Suprapubic skin (tissue), 4 donors: ENCODE measurements around the gene DRC1.

Experiments used
- EP300 ChIP-seq: sonication (generic); formaldehyde crosslinking; IDR thresholded peaks from one replicate; pipeline ENCODE4 v1.6.1; 2017; ENCODE audit warnings: antibody characterized with exemption
- POLR2A ChIP-seq, 2 donors: fragments of 450-650 bp; IDR thresholded peaks; one replicate each; pipeline ENCODE4 v1.6.1; 2017; ENCODE audit warnings: antibody characterized with exemption in 2 of 2, mild to moderate bottlenecking in 2 of 2, moderate library complexity in 2 of 2
- POLR2AphosphoS5 ChIP-seq, 3 donors: sonication (generic); formaldehyde crosslinking; IDR thresholded peaks; one replicate each; pipeline ENCODE4 v1.6.1; 2017; ENCODE audit warnings: antibody characterized with exemption in 3 of 3
- TF ChIP-seq, protein P1 (sequence below), 2 donors: fragments of 200-600 bp in 1 of 2; fragments of 450-650 bp in 1 of 2; sonication (generic) in 1 of 2; IDR thresholded peaks; one replicate each; pipeline ENCODE4 v1.5.1; 2016 to 2019; ENCODE audit warnings: antibody characterized with exemption in 2 of 2, mild to moderate bottlenecking in 1 of 2, moderate library complexity in 1 of 2

DNA sequence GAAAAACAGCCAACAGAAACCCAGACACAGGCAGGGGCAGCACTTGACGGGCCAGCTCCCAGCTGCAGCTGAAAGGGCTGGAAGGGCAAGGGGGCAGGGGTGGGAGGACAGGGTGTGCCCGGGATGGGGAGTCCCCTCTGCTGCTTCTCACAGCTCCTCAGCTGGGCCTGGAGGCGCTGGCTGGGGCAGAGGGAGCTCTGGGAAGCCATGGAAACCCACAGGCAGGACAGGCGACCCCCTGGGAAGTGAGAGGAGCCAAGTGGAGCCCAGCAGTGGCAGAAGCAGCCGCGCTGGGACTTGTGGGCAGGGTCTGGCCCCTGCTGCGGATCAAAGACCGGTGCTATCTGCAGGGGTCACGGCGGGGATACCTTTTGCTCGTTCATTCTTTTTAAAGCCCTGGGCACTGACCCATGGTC, 55.5 kb downstream of the DRC1 start:
- TF ChIP-seq, protein P1, sequence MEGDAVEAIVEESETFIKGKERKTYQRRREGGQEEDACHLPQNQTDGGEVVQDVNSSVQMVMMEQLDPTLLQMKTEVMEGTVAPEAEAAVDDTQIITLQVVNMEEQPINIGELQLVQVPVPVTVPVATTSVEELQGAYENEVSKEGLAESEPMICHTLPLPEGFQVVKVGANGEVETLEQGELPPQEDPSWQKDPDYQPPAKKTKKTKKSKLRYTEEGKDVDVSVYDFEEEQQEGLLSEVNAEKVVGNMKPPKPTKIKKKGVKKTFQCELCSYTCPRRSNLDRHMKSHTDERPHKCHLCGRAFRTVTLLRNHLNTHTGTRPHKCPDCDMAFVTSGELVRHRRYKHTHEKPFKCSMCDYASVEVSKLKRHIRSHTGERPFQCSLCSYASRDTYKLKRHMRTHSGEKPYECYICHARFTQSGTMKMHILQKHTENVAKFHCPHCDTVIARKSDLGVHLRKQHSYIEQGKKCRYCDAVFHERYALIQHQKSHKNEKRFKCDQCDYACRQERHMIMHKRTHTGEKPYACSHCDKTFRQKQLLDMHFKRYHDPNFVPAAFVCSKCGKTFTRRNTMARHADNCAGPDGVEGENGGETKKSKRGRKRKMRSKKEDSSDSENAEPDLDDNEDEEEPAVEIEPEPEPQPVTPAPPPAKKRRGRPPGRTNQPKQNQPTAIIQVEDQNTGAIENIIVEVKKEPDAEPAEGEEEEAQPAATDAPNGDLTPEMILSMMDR (IDR thresholded peaks at IDR 0.05) = no peak
- TF ChIP-seq POLR2A (IDR thresholded peaks at IDR 0.05) = no peak
- TF ChIP-seq EP300 = no peak
- TF ChIP-seq POLR2AphosphoS5 (IDR thresholded peaks at IDR 0.05) = no peak
